HG02798 (cell line): ENCODE results near the gene AOPEP.

Experiments
- ATAC-seq: cut with Tn5 transposase; IDR thresholded peaks from one replicate; pipeline ENCODE4 v1.9.1; 2021; ENCODE audit warnings: mild to moderate bottlenecking; ENCODE audit not compliant: unreplicated experiment, poor library complexity

The AOPEP gene

GRCh38 chr9:94785215-94786169 is 59.0 kb downstream of the AOPEP start:
- no peak for ATAC-seq

GRCh38 chr9:94786586-94786985 is 60.1 kb downstream of the AOPEP start:
- no peak for ATAC-seq

- no peak for ATAC-seq
Measured at GRCh38 chr9:94787266-94787665, 60.8 kb downstream of the AOPEP start.

DNA sequence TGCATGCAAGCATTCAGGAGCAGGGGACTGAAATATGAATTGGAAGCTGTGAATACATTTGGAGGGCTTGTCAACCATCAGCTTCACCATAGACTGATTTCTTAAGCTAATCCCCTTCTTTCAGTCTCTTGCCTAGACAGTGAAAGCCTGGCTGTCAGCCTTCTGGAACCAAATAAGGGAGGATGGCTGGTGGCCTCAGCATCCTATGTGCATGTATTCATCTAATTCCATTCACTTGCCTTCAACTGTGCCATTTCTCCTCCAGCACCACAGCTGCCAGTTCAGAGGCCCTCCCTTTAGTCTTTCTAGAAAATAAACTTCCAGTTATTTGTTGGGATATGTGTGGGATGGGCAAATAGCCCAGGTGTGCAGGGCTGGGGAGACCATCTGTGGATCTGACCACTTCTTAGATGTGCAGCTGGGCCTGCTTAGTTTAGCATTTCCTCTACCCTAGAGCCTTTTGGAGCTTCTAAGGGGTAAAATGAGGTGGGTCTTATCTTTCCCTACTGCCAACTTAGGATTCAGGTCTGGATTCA is 62.1 kb downstream of the AOPEP start:
- ATAC-seq = no peak

DNA sequence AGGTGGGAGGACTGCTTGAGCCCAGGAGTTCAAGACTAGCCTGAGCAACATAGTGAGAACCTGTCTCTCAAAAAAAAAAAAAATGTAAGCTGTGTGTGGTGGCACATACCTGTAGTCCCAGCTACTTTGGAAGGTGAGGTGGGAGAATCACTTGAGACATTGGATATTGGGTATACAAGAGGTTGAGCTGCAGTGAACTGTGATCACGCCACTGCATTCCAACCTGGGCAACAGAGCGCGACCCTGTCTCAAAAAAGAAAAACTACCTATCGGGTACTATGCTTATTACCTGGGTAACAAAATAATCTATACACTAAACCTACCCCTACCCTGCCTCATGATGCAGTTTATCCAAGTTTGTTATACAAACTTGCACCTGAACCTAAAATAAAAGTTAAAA is 64.9 kb downstream of the AOPEP start:
- ATAC-seq = no peak

GRCh38 chr9:94792511-94792910 is 66.0 kb downstream of the AOPEP start:
- ATAC-seq = no peak

DNA sequence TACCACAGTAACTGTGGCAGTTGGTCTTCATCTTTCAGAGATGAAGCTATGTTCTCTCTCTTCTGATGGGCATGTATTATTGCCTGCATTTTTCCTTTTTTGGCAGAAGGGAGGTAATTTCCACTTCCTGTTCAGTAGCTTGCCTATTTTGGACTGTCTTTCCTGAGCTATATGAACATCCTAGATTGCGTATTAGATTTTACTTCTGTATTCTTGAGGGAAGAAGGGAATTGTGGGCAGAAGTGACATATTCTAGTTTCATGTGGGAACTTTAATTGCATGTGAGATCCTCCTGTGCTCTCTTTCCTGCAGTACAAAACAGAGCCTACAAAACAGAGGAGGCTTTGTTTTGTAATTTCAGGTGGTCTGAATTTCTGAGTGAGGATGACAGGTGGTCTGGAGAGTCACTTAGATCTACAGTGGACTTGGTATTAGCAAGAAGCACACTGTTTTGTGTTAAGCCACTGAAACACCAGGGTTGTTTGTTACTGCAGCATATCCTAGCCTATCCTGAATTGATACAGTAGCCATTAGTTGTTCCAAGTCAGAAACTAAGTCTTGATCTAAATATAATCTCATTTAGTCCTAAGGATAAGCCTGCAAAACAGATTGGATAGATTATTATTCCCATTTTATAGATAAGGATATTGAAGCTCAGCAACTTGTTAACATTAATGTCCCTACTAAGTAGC is 68.1 kb downstream of the AOPEP start:
- no peak for ATAC-seq

DNA sequence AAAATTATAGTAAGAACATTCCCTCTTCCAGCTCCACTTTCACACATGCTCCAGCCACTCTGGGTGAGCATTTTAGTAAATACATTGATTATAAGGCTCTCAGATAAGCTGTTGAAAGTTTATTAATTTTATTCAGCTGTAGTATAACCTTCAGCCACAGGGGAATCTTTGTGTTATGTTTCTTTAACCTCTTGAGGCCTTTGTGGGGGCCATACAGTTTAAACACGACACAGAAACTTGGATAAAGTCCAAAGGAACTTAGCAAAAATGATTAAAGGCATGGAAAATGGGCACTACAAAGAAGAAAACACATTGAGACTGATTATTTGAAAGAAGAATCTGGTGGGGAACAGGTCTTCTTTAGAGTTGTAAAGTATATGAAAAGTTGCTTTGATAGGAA is 70.2 kb downstream of the AOPEP start:
- no peak for ATAC-seq

- ATAC-seq = no peak
Measured at GRCh38 chr9:94798201-94798600, 71.7 kb downstream of the AOPEP start.

DNA sequence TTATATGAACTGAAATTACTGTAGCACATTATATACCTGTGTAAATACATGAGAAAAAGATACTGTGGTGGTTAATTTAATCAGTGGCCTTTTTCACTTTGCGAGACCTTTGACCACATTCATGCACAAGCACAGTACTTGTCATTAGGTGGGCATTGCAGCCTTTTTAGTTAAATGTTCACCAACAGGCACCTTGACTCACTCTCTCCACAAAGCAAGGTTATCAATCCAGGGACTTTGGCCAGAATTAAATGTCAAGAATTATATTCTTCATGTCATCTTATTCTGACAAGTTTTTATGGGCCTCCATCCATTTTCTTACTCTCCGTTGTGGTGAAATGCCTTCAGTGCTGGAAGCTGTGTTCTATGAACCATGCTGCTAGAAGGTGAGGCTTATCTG is 72.2 kb downstream of the AOPEP start:
- no peak for ATAC-seq

DNA sequence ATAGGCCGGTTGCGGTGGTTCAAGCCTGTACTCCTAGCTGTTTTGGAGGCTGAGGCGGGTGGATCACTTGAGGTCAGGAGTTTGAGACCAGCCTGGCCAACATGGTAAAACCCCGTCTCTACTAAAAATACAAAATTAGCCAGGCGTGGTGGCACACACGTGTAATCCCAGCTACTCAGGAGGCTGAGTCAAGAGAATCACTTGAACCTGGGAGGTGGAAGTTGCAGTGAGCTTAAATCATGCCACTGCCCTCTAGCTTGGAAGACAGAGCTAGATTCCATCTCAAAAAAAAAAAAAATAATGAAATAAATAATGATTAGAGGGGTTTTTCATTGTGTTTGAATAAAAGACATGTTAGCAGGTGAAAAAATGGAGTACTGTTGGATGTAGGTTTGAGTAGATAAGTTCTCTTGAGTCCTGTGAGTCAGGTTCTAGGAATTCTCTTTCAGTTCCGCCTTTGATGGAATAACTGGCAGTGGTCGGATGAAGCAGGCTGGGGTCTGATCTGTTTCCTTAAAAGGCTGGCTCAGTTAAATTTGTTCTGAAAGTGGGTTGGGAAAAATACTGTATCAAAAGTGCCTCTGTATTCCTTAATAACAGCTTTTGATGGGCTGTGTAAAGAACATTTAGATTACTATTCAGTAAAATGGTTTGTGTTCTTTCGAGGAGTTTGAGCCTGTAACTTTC is 73.2 kb downstream of the AOPEP start:
- no peak for ATAC-seq

DNA sequence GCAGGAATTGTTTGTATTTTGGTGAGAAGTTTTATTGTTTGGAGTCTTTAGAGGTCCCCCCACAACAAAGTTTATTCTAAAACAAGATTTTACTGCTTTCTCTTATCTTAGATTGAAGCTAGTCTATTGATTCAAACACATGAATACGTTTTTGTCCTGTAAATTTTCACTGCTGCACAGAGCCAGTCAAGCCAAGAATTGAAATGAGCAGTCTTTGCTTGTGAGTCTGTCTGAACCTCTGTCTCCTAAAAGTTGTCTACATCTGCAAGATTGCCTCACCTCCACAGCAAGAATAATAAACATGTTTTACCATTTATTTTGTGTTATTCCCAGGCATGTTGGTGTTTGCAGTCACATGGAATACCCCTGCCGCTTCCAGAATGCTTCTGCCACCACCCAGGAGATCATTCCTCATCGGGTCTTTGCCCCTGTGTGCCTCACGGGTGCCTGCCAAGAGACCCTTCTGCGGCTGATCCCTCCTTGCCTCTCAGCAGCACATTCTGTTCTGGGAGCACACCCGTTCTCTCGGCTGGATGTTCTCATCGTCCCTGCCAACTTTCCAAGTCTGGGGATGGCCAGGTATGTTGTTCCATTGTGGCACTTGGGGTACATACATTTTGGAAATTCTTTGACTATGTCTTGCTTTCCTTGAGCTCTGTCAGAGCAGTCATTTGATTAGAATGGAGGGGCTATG is 74.1 kb downstream of the AOPEP start:
- no peak for ATAC-seq

GRCh38 chr9:94801234-94801633 is 74.7 kb downstream of the AOPEP start:
- no peak for ATAC-seq

DNA sequence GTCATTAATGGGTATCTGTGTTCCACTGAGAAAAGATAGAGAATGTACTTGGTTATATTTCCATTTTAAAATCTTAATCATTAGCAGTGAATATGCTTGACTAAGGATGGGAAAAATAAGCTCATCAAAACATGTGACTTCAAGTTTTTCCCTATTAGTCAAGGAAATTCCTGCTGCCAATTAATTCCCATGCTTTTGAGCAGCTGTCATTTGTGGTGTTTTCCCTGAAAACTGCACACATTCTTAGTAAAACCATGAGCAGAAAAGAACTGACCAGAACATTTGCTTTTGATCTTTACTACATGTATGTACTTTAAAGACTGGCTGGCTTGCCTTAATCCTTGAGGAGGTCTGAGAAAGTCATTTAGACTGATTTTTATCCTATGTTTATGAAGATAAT is 75.2 kb downstream of the AOPEP start:
- no peak for ATAC-seq

DNA sequence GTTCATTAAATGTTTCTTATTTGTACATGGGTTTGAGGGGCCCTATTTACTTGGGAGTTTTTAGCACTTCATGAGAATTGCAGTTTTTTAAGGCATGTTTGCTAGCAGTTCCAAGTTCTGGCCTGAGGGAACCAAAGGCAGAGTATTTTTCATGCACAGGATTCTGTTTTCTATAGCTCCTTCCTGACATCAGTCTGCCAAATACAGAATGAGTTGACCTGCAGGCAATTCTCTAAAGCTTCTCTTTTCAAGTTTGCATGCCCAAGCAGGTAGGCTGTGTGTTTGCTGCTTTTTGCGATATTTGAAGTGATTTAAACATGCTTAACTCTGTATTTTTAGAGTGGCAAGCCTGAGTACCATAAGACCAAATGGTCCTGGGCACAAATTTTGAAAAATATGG is 75.8 kb downstream of the AOPEP start:
- ATAC-seq = no peak

- ATAC-seq = peak; percentile 59
Measured at GRCh38 chr9:94802793-94803192, 76.3 kb downstream of the AOPEP start.

- ATAC-seq = no peak
Measured at GRCh38 chr9:94804316-94804715, 77.8 kb downstream of the AOPEP start.

GRCh38 chr9:94805051-94805489 is 78.6 kb downstream of the AOPEP start:
- no peak for ATAC-seq

DNA sequence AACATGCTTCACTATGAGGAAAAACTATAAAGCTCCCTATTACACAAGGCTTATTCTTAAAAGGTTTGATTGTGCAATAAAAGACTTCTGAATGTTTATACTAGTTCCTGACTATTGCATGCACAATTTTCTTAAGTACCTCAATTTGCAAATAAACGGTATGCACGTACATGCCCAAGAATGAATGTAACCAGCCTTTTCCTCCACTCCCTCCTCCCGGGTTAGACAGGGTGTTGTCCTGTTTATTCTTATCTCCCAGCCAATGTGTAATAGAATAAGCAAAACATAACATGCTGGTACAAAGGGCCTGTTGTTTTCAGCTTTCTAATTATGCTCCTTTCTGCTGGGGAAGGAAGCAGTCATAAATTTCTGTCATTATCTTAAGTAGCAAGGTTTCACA is 79.1 kb downstream of the AOPEP start:
- no peak for ATAC-seq

DNA sequence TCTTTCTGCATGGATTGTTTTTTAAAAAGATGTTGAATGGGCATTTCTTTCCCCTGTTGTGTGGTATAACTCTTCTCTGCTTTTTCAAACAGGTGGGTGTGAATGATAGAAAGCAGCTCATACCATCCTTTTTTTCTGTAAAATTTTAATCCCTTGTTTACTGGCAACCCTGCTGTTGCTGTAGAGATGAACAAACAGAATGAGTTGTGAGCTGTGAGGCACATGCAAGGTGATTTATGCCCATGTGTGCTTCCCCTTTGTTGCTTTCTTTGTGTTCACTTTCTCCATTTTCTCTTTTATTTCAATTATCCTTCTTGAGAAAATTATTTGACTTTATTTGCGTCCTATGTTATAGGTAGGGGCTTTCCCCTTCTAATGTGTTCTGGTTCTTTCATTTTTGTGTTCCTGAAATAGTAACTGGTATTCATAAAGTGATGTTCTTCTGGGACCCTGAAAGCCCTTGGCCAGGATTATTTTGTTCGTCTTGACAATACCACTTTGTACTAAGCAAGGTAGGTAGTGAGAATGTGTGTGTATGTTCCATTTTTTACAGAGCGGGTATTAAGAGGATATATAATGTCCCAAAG is 79.9 kb downstream of the AOPEP start:
- no peak for ATAC-seq
